NOMO-1 treated with dmso at 0.1 percent for 144 hours (cell line): Measurements from ENCODE around the gene HMBS.
A peak's percentile ranks its signal among the peaks of the same experiment; 100 is the strongest.
"Not testable (repeated sequence)": the region's sequence is repeated elsewhere in the genome, so short reads cannot be mapped to it uniquely, and the experiment has no call there.

Source experiments
- DNase-seq: peaks from one replicate; lab custom pipeline; 2025; ENCODE audit not compliant: unreplicated experiment; lab: John Stamatoyannopoulos, UW

HMBS gene

GRCh38 chr11:119084663-119085436, at the start of gene HMBS:
HMBS (plus strand) TSS chr11:119084881; CDS start chr11:119085034, 153 bp downstream.
- peak; percentile 95 for DNase-seq

- DNase-seq: no peak
These were observed 45.8 kb upstream of the HMBS start for GRCh38 chr11:119038884-119039283.

- not testable (repeated sequence) for DNase-seq
These were observed 45.2 kb upstream of the HMBS start for GRCh38 chr11:119039471-119039870.

- no peak for DNase-seq
These were observed 42.7 kb upstream of the HMBS start for GRCh38 chr11:119041821-119042514.

- no peak for DNase-seq
These were observed 41.8 kb upstream of the HMBS start for GRCh38 chr11:119042927-119043326.

GRCh38 chr11:119044708-119045107, 40.0 kb upstream of the HMBS start:
- no peak for DNase-seq

GRCh38 chr11:119046489-119046888, 38.2 kb upstream of the HMBS start:
- no peak for DNase-seq

- DNase-seq: no peak
These were observed 37.5 kb upstream of the HMBS start for GRCh38 chr11:119047205-119047604.

GRCh38 chr11:119048644-119049043, 36.0 kb upstream of the HMBS start:
- no peak for DNase-seq

GRCh38 chr11:119049081-119049480, 35.6 kb upstream of the HMBS start:
- no peak for DNase-seq

GRCh38 chr11:119051440-119052162, 33.1 kb upstream of the HMBS start:
- DNase-seq: no peak

GRCh38 chr11:119052163-119052814, 32.4 kb upstream of the HMBS start:
- no peak for DNase-seq

- no peak for DNase-seq
These were observed 30.3 kb upstream of the HMBS start for GRCh38 chr11:119054418-119054817.

GRCh38 chr11:119055901-119056300, 28.8 kb upstream of the HMBS start:
- DNase-seq: peak; percentile 38

GRCh38 chr11:119056421-119056999, 28.2 kb upstream of the HMBS start:
- DNase-seq: no peak

GRCh38 chr11:119057000-119057769, 27.5 kb upstream of the HMBS start, which contains the start of gene HYOU1:
HYOU1 (minus strand) TSS chr11:119057205; CDS start chr11:119056160, 1,045 bp downstream.
- peak; percentile 95 for DNase-seq

GRCh38 chr11:119059128-119059527, 25.6 kb upstream of the HMBS start:
- DNase-seq: not testable (repeated sequence)

- no peak for DNase-seq
These were observed 23.4 kb upstream of the HMBS start for GRCh38 chr11:119061256-119061655.

GRCh38 chr11:119062779-119063178, 21.9 kb upstream of the HMBS start:
- no peak for DNase-seq

- DNase-seq: no peak
These were observed 19.3 kb upstream of the HMBS start for GRCh38 chr11:119065369-119065768.
